HG02970 (cell line): Measurements from ENCODE around the gene GARIN5A.

Experiments used
- ATAC-seq: cut with Tn5 transposase; IDR thresholded peaks from one replicate; pipeline ENCODE4 v1.9.1; 2021; ENCODE audit warnings: mild to moderate bottlenecking, moderate library complexity, moderate number of reproducible peaks; ENCODE audit not compliant: unreplicated experiment, low FRiP score

GARIN5A gene

DNA sequence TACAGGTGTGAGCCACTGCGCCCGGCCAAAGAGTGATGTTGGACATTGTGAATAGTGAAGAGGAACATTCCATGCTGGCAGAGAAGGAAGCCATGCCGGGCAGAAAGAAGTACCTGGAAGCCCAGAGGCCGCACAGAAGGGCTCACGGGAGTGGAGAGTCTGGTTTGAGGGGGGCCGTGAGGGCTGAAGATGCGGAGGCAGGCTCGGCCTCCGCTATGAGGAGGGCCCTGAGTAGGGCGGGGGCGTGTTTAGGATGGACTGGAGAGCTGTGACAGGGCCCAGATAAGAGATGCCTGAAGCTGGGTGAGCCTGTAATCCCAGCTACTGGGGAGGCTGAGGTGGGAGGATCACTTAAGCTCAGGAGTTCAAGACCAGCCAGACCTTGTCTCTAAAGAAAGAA, 32.7 kb upstream of the GARIN5A start:
- ATAC-seq, result no peak

DNA sequence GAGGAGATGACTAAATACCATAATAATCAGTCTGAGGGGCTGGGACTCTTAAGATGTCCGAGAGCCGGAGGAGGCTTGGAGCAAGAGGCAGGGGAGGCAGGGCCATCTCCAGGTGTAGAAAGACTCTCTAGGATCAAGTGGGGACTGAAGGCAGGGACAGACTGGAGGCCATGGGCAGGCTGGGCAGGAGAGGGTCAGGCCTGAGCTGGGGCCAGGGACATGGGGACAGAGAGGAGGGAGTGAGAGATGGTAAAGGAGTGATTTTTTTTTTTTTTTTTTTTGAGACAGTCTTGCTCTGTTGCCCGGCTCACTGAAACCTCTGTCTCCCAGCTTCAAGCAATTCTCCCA, 32.2 kb upstream of the GARIN5A start:
- no peak for ATAC-seq

DNA sequence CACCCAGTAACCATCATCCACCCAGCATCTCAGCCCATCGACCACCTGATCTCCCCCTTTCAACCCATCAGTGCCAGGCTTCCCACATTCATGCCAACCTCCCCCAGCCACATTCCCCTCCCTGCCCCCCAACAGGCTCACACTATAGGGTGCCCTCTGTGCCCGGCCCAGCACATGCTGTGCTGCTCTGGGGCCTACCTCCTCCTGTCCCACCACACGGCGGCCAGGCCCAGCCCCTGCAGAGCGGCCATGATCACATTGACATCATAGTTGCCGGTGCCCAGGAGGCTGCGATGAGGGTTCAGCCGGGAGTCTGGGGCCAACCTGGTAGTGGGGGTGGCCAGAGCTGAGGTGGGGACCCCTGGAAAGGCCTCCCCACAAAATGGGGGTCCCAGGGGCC, 30.7 kb upstream of the GARIN5A start:
- no peak for ATAC-seq

DNA sequence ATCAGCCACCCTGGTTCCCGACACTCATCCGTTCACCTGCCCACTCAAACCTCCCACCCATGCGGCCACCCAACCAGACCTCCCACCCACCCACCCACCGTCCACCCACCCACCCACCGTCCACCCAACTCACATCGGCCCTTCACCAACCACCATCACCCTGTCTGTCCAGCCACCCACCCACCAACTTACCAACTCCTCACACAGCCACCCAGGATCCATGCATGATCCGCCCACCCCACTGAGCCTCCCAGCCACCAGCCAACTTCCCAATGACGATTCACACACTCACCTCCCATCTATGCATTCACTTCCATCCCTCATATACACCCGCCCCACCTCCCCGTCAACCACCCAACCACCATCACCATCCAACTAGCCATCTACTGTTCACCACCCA, 30.1 kb upstream of the GARIN5A start:
- no peak for ATAC-seq

DNA sequence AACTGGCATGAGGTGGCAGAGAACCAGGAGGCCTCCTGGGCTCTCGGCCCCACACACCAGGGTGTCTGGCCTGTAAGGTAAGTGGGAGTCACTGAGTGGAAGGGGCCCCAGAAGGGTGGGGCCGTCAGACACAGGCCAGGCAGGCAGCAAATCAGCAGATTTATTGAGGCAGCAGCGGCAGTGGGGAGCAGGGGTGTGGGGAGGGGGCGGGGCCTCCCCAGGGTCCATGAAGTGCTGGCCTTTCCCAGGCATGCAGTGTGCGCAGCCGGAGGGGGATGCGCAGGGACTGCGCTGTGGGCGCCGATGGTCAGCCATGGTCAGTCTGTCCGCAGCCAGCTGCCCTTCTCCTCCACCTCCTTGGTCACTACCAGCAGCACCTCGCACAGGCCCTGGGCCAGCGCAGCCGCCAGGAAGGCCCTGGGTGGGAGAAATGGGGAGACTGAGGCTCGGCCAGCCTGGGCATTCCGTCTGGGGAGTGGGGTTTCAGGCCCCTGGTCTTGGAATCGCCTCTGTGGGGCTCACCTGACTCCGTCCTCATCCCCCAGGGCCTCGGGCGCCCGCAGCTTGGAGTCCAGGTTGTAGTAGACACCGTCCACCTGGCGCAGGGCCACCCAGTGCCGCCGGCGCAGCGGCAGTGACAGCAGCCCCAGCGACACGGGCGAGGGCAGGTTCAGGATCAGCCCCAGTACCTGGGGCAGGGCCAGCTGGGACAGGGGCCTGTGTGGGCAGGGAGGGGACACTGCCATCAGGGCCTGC, 29.4 kb upstream of the GARIN5A start:
- ATAC-seq, result no peak

DNA sequence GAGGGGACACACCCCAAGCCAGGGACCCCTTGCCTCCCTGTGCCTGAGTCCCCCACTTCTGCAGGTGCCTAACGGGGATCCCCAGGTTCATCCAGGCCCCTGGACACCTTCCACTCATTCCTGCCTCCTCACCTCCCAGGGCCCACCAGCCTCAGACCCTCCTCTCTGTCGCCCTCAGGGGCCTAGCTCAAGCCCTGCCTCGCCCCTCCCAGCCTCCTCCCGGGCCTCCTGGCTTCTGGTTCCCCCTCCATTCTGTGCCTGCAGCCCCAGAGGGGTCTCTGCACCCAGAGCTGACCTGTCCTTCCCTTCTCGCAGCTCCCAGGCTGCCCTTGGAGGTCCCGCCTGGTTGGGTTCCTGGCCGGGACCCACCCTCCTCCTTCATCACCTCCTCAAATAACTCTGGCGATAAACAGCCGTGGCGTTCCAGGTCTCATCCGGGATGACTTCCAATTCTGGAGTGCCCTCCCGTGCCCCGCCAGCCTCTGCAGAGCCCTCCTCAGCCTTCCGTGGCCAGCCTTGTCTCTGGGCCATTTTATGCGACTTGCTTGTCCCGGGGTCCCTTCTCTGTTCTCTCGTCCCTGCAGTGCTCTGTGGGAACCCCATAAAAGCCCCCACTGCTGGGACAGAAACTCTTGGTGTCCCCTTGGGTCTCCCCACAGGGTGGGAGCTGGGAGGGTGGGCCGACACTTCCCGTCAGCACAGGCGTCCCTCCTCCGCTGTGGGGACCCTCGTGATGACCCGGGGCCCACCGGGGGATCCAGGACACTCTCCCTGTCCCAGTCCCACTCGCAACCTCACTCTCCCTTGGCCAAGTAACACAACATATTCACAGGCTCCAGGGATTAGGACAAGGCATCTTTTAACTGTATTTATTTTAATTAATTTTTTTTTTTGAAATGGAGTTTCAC, 25.2 kb upstream of the GARIN5A start:
- no peak for ATAC-seq

DNA sequence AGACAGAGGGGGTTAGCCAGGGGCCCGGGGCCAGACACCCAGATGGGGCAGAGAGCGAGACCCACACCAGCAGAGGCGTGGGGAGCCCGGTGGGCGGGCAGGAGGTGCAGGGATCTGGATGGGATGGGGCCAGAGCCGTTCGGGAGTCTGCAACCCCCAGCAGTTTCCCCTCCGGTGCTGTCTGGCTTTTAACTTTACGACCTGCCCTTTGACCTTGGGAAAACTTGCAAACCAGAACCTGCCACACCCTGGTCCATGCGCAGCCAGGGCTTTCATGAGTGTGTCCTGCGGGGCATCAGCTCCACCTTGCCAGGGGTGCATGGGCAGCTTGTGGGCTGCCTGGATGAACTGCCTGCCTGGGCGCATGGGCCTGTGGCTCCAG, 24.5 kb upstream of the GARIN5A start:
- no peak for ATAC-seq

DNA sequence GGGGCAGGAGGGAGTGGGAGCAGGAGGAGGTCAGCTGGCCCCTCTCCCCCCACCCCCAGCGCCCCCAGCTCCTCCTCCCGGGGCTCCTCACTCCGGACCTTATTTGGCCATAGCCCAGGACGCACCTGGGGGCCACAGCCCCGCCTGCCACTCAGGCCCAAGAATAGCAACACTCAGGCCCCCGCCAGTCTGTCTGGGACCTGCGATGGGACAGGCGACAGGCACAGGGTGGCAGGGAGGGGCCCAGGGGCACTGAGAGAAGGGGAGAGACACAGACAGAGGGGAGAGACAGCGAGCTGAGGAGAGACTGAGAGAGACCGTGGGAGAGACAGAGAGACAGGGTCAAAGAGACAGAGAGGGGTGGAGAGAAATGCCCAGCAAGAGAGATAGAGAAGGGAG, 24.1 kb upstream of the GARIN5A start:
- no peak for ATAC-seq

DNA sequence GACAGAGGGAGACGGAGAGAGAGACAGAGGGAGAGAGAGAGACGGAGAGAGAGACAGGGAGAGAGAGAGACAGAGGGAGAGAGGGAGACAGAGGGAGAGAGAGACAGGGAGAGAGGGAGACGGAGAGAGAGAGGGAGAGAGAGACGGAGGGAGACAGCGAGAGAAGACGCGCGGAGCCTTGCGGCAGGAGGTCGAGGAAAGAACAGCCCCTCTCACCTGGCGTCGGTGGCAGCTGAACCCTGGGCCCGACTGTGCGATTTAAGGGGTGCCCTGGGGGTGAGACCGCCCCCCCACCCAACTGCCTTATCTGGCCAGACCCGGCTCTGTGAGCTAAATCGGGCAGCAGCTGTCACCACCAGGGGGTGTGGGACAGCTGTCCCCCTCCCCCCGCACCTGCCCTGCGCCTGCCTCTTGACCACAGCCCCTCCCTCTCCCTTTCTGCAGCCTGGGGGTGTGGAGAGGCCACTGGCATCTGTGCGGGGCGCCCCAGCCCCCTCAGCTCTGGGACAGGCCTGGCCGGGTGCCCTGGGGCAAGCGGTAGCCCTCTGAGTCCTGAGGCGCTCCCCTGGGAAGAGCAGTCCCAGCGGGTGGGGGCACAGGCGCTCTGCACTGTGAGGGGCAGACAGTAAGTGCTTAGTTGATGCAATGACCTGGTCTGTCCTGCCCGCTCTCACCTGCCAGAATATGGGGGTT, 23.6 kb upstream of the GARIN5A start:
- ATAC-seq, result no peak

DNA sequence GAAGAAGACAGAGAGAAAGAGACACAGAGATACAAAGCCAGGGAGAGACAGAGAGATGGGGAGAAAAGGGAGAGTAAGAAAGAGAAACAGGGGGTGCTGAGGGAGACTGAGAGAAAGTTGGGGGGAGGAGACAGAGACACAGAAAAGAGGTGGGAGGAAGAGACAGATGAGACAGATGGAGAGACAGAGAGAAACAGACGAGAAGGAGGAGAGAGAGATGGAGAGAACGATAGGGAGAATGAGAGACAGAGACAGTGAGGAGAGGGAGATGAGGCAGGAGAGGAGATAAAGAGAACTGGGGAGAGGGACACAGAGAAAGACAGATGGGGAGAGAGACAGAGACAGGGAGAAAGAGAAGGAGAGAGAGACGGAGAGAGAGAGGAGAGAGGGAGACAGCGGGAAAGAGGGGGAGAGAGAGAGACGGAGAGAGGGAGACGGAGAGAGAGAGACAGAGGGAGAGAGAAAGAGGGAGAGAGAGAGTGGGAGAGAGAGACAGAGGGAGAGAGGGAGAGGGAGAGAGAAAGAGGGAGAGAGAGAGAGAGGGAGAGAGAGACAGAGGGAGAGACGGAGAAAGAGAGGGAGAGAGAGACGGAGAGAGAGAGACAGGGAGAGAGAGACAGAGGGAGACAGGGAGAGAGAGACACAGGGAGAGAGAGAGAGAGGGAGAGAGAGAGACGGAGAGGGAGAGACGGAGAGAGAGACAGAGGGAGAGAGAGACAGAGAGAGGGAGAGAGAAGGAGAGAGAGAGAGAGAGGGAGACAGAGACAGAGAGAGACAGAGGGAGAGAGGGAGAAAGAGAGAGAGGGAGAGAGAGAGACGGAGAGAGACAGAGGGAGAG, 21.8 kb upstream of the GARIN5A start:
- ATAC-seq, result no peak

DNA sequence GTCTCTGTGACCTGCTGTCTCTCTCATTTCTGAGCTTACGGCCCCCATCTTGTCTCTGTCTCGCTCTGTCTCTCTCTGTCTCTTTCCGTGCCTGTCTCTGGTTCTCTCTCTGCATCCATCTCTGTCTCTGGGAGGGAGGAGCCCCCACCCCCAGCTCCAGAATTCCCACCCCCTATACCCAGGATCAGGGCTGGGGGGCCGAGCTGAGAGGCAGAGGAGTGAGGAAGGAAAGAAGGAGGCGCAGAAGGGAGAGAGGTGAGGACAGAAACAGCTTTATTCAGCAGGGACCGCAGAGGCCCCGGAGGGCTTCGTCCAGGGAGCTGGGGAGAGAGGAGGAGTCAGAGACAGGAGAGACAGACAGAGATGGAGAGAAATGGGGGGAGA, 20.4 kb upstream of the GARIN5A start:
- ATAC-seq, result no peak

DNA sequence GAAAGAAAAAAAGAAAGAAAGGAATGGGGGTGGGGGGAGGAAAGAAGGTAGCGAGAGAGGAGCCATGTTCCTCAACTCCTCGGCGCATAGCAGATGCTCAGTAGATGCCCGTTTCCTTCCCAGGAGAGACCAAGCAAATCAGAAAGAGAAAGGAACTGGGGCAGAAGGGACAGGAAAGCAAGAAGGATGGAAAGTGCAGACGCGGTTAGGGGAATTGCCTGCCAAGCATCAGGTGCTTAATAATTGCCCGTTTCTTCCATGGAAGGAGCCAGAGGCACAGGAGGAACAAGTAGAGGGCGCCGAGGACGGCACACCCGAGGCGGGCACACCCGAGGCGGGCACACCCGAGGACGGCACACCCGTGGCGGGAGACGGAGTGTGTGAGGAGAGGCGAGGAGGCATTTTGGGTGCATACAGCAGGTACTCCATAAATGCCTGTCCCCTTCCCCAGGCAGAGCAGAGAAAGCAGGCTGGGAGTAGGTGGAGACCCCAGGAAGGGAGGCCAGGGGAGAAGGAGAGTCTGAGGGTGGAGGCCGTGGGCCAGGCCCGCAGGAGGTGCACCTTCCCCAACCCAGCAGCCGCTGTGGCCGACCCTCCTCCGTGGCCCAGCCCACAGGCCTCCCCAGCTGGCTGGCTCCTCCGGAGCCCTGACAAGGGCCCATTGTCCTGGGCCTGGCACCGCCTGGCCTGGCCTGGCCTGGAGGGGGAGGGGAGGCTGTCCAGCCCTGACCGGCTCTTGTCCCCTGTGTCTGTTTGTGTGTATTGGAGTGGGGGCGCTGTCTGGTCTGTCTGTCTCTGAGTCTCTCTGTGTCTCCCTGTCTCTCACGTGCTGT, 19.8 kb upstream of the GARIN5A start:
- ATAC-seq, result no peak

DNA sequence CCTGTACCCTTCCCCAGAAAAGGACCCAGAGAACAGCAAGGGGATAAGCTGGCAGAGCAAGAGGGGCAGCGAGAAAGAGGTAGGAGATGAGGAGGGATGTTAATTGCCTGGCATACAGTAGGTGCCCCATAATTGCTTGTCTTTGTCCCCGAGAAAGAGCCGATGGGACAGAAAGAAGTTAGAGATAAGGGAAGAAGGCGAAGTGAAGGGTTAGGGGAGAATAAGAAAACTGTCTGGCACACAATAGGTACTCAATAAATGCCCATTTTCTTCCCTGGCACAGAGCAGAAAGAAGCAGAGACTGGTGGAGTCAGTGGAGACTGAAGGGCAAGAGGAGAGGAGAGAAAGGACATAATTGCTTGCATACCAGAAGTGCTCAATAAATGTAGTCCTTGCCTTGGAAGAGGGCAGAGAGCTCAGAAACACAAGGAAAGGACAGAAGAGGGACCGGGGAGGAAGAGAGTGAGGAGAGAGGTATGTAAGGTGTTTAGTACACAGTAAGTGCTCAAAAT, 18.4 kb upstream of the GARIN5A start:
- no peak for ATAC-seq

DNA sequence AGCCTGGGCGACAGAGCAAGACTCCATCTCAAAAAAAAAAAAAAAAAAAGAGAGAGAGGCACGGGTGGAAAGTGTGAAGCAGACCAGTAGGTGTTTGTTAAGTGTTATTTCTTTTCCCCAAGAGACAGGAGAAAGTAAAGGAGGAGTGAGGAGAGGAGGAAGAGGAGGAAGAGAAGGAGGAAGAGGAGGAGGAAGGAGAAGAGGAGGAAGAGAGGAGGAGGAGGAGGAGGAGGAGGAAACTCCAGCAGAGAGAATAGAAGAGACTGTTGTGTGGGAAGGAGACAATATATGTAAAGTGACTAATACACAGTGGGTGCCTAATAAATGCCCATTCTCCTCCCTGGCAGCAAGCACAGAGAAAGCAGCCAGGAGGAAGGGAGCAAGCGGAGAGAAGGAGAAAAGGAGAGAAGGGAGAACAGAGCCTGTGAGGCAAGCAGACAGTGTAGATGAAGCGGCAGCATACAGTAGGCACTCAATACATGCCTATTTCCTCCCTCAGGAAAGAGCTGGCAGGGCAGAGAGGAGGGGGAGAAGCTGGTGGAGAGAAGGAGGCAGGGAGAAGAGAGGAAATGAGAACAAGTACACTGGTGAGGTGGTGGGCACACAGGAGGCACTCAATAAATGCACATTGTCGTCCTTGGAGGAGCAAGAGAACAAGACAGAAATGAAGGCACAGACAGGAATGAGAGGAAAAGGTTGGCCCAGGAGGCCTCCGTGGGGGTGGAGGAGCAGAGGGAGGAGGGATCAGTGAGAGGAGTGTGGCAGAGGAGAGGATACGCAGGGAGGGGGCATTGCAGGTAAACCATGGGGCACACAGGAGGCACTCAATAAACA, 17.8 kb upstream of the GARIN5A start:
- no peak for ATAC-seq

DNA sequence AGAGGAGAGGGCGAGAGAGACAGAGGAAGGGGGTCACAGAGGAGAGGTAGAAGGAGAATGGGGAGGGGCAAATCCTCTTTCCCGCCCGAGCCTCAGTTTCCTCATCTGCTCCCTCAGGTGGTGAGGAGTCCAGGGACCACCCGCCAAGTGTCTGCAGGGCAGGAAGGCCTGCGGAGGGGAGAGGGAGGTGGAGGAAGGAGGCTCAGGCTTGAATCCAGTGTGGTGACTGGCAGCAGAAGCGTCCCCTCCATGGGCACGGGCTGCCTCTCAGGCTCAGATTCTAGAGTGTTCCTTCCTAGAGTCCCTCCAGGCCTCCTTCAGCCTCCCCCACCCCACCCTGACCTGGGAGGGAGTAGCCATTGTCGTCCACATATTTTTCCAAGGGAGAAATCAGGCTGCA, 16.5 kb upstream of the GARIN5A start:
- no peak for ATAC-seq

DNA sequence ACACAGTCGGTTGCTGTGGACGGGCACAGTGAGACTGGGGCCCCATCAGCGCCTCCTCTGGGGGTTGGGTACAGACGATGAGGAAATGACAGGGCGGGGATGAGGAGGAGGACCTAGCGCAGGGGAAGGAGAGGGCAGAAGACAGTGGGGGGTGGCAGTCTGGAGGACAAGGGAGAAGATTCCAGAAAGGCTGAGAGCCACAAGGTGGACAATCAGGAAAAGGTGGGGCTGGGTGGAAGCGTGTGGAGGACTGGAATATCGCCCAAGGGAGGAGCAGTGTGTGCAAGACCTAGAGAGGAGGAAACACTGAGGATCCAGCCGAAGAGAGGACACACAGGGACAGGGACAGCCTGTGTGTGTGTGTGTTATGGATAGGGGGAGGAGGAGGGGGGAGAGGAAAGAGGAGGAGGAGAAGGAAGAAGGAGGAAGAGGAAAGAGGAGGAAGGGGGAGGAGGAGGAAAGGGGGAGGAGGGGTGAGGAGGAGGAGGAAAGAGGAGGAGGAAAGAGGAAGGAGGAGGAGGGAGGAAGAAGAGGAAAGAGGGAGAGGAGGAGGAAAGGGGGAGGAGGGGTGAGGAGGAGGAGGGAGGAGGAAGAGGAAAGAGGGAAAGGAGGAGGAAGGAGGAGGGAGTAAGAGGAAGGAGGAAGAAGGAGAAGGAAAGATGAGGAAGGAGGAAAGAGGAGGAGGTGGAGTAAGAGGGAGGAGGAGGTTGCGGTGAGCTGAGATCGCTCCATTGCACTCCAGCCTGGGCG, 15.8 kb upstream of the GARIN5A start:
- ATAC-seq, result no peak

DNA sequence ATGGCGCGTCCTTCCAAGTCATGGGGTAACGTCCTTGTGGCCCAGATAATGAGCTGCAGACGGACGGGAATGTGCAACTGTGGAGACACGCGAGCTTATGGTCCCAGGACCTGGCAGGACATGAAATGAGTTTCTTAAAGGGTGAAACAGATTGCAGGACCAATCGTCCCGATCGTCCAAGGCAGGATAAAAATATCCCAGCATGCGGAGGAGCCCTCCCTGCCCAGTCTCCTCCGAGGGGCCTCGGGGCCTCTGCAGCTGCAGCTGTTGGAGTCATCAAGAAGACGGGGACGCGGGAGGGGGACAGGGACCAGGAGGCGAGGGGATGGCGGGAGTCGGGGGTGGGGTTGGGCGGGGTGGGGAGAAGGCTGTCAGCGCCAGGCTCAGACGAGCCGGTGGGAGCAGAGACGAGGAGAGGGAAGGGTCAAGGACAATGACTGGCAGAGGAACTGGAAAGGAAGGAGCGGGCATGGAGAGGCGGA, 14.4 kb upstream of the GARIN5A start:
- ATAC-seq, result no peak

DNA sequence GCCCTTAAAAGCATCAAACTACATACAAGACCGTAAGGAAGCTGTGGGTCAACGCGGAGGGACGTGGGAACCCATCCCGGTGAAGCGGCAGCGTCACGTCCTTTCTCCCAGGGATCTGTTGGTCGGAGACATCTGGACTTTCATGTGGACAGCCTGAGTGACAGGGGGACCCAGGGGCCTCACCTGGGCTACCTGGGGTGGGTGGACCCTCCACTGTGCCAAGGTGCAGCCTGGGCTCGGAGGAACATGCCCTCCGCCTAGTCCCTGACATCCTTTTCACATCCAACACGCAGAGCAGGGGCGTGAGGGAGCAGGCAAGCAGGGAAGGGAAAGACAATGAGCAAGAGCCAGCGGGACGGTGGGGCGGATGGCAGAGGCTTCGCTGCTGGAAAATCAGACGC, 13.8 kb upstream of the GARIN5A start:
- no peak for ATAC-seq
